ENCODE results near the gene JADE1. TPM values are rescaled to one million over a fixed set of nuclear protein-coding genes. Genes with fewer than 3 reads are reported as not detected.

Gene JADE1
- polyA plus RNA-seq, 2 of the 4 experiments (the other 2 are of a cell fraction), result 23.7 to 54.6 TPM

DNA sequence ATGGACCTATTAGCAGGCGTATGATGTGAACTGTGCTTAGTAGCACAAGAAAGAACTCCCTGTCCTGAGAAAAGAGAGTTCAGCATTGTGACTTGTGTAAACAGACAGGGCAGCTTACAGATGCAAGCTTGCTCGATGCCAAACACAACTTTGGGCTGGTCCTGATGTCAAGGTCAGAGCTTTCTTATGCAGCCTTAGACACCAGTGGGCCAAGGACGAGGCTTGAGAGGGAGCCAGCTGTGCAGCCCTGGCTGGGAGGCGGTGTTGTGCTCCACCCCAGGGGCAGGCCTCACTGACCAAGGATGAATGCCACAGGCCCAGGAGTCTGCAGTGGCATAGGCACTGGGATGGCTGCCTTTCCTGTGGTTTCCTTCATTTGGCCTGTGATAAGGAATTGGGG, 35.4 kb downstream of the JADE1 start:
- H3K9me3 ChIP-seq, result no peaks in the 10 kb centered on the region
- ATAC-seq, result peak in 1 of 2 experiments; percentile 10; a peak in 1 of 6 replicates

DNA sequence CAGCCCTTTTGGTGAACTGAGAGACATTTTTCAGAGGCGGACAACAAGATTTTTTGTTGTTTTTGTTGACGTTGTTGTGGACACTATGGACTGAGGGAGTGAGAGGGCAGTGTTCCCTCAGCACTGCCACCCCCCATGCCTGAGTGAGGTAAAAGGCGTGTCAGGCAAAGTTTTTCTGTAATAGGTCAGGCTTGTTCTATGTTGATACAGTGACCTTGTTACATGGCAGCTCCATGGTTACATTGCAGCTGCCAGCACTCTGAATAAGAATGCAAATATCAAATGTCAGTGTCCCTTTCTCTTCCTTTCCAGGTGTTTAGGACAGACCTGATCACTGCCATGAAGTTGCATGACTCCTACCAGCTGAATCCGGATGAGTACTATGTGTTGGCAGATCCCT, 36.6 kb downstream of the JADE1 start:
- peak in 1 of 2 experiments; percentile 26 for DNase-seq (ENCODE audit: low read depth in 1 of 2, low spot score in 1 of 2)
- Histone ChIP-seq H3K27ac (peak overlapping the region in 1 of 2 experiments; percentile 21; a peak in 1 of 6 replicates), H3K4me3 (no peak overlapping the region), H3K9me3 (no peaks in the 10 kb centered on the region), H3K4me2 (peak overlapping the region; percentile 25; the same call in 2 of the 3 replicates), H3K4me1 (peaks cover 48% of the 10 kb centered on the region)
- ChIA-PET CTCF (no interaction called here), POLR2A (no interaction called here)
- whole genome bisulfite sequencing (ENCODE audit: missing lambda C conversion rate), result 79% methylated on average over 4 of the region's 4 CpGs
- FAIRE-seq, result no peak
- ATAC-seq, result peak in 1 of 2 experiments; percentile 36; a peak in 3 of 6 replicates
- TF ChIP-seq RFX5 (IDR thresholded peaks at IDR 0.05), result no peak
- TF ChIP-seq, protein P1, sequence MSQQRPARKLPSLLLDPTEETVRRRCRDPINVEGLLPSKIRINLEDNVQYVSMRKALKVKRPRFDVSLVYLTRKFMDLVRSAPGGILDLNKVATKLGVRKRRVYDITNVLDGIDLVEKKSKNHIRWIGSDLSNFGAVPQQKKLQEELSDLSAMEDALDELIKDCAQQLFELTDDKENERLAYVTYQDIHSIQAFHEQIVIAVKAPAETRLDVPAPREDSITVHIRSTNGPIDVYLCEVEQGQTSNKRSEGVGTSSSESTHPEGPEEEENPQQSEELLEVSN (IDR thresholded peaks at IDR 0.05; ENCODE audit: borderline replicate concordance, low read depth), result no peak
- no peak for TF ChIP-seq MYC (IDR thresholded peaks at IDR 0.05; ENCODE audit: borderline replicate concordance, low read length)
- no peak for TF ChIP-seq FOSB (CRISPR knock-in tag; IDR thresholded peaks at IDR 0.05)
- no peak for TF ChIP-seq HEYL (CRISPR knock-in tag; IDR thresholded peaks at IDR 0.05)
- no peak for TF ChIP-seq EHMT2 (IDR thresholded peaks at IDR 0.05; ENCODE audit: low read depth)
- no peak for TF ChIP-seq BHLHE40 (IDR thresholded peaks at IDR 0.05; ENCODE audit: low read depth, low read length)
- no peak for TF ChIP-seq EP300 (IDR thresholded peaks at IDR 0.05)
- TF ChIP-seq, protein P2, sequence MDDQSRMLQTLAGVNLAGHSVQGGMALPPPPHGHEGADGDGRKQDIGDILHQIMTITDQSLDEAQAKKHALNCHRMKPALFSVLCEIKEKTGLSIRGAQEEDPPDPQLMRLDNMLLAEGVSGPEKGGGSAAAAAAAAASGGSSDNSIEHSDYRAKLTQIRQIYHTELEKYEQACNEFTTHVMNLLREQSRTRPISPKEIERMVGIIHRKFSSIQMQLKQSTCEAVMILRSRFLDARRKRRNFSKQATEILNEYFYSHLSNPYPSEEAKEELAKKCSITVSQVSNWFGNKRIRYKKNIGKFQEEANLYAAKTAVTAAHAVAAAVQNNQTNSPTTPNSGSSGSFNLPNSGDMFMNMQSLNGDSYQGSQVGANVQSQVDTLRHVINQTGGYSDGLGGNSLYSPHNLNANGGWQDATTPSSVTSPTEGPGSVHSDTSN (IDR thresholded peaks at IDR 0.05), result no peak
- no peak for TF ChIP-seq FOSL2 (IDR thresholded peaks at IDR 0.05)
- no peak for TF ChIP-seq FOSL2 (CRISPR knock-in tag; IDR thresholded peaks at IDR 0.05)
- no peak for TF ChIP-seq RAD21 (conservative IDR thresholded peaks at IDR 0.05 in 1 of 2, IDR thresholded peaks at IDR 0.05 in 1 of 2)
- no peak for TF ChIP-seq GATA3 (IDR thresholded peaks at IDR 0.05; ENCODE audit: borderline replicate concordance)
- TF ChIP-seq ZNF302 (CRISPR knock-in tag; IDR thresholded peaks at IDR 0.05), result no peak

More for the DNA sequence above, 35.4 kb downstream of the JADE1 start:
- Histone ChIP-seq H3K27ac (no peak overlapping the region), H3K4me3 (no peak overlapping the region), H3K4me1 (peaks cover 52% of the 10 kb centered on the region), H3K4me2 (0 out of 3 replicates have a peak overlapping the region, but pooled peaks have one; percentile 19)
- ChIA-PET POLR2A (no interaction called here), CTCF (interaction anchor here (0.9 kb wide), 1 partner anchor 19 kb away, joined by 5 read pairs; no protein-coding TSS in a partner anchor)
- no peak for DNase-seq (ENCODE audit: low read depth in 1 of 2, low spot score in 1 of 2)
- TF ChIP-seq, protein P3, sequence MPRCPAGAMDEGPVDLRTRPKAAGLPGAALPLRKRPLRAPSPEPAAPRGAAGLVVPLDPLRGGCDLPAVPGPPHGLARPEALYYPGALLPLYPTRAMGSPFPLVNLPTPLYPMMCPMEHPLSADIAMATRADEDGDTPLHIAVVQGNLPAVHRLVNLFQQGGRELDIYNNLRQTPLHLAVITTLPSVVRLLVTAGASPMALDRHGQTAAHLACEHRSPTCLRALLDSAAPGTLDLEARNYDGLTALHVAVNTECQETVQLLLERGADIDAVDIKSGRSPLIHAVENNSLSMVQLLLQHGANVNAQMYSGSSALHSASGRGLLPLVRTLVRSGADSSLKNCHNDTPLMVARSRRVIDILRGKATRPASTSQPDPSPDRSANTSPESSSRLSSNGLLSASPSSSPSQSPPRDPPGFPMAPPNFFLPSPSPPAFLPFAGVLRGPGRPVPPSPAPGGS (IDR thresholded peaks at IDR 0.05), result no peak
- TF ChIP-seq, protein P4, sequence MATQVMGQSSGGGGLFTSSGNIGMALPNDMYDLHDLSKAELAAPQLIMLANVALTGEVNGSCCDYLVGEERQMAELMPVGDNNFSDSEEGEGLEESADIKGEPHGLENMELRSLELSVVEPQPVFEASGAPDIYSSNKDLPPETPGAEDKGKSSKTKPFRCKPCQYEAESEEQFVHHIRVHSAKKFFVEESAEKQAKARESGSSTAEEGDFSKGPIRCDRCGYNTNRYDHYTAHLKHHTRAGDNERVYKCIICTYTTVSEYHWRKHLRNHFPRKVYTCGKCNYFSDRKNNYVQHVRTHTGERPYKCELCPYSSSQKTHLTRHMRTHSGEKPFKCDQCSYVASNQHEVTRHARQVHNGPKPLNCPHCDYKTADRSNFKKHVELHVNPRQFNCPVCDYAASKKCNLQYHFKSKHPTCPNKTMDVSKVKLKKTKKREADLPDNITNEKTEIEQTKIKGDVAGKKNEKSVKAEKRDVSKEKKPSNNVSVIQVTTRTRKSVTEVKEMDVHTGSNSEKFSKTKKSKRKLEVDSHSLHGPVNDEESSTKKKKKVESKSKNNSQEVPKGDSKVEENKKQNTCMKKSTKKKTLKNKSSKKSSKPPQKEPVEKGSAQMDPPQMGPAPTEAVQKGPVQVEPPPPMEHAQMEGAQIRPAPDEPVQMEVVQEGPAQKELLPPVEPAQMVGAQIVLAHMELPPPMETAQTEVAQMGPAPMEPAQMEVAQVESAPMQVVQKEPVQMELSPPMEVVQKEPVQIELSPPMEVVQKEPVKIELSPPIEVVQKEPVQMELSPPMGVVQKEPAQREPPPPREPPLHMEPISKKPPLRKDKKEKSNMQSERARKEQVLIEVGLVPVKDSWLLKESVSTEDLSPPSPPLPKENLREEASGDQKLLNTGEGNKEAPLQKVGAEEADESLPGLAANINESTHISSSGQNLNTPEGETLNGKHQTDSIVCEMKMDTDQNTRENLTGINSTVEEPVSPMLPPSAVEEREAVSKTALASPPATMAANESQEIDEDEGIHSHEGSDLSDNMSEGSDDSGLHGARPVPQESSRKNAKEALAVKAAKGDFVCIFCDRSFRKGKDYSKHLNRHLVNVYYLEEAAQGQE (IDR thresholded peaks at IDR 0.05), result no peak
- no peak for TF ChIP-seq CHD4 (IDR thresholded peaks at IDR 0.05; ENCODE audit: borderline replicate concordance)
- no peak for TF ChIP-seq CHD2 (IDR thresholded peaks at IDR 0.05; ENCODE audit: low read length, partially characterized antibody)
- TF ChIP-seq, protein P5, sequence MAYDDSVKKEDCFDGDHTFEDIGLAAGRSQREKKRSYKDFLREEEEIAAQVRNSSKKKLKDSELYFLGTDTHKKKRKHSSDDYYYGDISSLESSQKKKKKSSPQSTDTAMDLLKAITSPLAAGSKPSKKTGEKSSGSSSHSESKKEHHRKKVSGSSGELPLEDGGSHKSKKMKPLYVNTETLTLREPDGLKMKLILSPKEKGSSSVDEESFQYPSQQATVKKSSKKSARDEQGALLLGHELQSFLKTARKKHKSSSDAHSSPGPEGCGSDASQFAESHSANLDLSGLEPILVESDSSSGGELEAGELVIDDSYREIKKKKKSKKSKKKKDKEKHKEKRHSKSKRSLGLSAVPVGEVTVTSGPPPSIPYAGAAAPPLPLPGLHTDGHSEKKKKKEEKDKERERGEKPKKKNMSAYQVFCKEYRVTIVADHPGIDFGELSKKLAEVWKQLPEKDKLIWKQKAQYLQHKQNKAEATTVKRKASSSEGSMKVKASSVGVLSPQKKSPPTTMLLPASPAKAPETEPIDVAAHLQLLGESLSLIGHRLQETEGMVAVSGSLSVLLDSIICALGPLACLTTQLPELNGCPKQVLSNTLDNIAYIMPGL (CRISPR knock-in tag; IDR thresholded peaks at IDR 0.05; ENCODE audit: borderline replicate concordance), result no peak
- TF ChIP-seq RNF2 (IDR thresholded peaks at IDR 0.05; ENCODE audit: borderline replicate concordance, low read depth), result no peak
- no peak for TF ChIP-seq ESRRA (IDR thresholded peaks at IDR 0.05; ENCODE audit: borderline replicate concordance, low read length)
- TF ChIP-seq HOXA7 (CRISPR knock-in tag; IDR thresholded peaks at IDR 0.05), result no peak
- TF ChIP-seq, protein P6, sequence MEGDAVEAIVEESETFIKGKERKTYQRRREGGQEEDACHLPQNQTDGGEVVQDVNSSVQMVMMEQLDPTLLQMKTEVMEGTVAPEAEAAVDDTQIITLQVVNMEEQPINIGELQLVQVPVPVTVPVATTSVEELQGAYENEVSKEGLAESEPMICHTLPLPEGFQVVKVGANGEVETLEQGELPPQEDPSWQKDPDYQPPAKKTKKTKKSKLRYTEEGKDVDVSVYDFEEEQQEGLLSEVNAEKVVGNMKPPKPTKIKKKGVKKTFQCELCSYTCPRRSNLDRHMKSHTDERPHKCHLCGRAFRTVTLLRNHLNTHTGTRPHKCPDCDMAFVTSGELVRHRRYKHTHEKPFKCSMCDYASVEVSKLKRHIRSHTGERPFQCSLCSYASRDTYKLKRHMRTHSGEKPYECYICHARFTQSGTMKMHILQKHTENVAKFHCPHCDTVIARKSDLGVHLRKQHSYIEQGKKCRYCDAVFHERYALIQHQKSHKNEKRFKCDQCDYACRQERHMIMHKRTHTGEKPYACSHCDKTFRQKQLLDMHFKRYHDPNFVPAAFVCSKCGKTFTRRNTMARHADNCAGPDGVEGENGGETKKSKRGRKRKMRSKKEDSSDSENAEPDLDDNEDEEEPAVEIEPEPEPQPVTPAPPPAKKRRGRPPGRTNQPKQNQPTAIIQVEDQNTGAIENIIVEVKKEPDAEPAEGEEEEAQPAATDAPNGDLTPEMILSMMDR (IDR thresholded peaks at IDR 0.05), result no peak
- no peak for TF ChIP-seq CBX8 (IDR thresholded peaks at IDR 0.05)
- TF ChIP-seq ZC3H11A (IDR thresholded peaks at IDR 0.05), result no peak
- TF ChIP-seq MAZ (IDR thresholded peaks at IDR 0.05; ENCODE audit: borderline replicate concordance, low read depth, low read length), result no peak
- 68% methylated on average over 2 of the region's 4 CpGs for WGBS (ENCODE audit: missing lambda C conversion rate)
- FAIRE-seq, result no peak
